Right lung (tissue), 5 donors: Measurements from ENCODE around the gene REV1. TPM values are rescaled to one million over a fixed set of nuclear protein-coding genes. Genes with fewer than 3 reads are reported as not detected.
"Not testable (repeated sequence)": the region's sequence is repeated elsewhere in the genome, so short reads cannot be mapped to it uniquely, and the experiment has no call there.

ENCODE experiments used
- DNase-seq, 2 donors: peaks; one replicate each; pipeline ENCODE4 v3.0.0-alpha.2; 2013
- polyA plus RNA-seq, 5 donors: library from polyadenylated mRNA; unstranded; fragments of 120-200 nt; gene quantifications; one replicate each; pipeline versions ENCODE4 v1.2.1 to v1.2.3, GENCODE V29; 2013; ENCODE audit warnings: inconsistent platforms in 1 of 5, low replicate concordance in 1 of 5; ENCODE audit not compliant: insufficient read length in 5 of 5, insufficient read depth in 1 of 5

Gene REV1
- polyA plus RNA-seq, 5 donors: 51.8 to 73.4 (median 67.1) TPM

- DNase-seq: peak in 1 of 2 donors; percentile 23
Observed at GRCh38 chr2:99488539-99489062, 1.2 kb downstream of the REV1 start.

DNA sequence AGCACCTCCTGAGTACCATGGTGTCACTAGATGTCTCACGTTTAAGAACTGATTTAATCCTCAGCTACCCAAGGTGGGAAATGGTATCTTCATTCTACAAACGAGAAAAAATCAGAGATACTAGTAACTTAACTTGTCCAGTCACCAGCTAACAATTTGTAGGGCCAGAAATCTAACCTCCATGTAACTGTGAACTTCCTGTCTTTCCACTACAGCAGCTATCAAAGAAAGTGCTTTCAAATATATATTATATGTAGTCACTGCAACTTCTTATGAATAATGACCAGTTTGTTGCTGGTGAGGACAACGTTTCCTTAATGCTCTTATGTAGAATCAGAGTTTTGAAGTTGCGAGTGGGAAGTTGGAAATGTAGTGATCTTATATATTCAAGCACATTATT is 1.9 kb downstream of the REV1 start:
- no peak for DNase-seq

DNA sequence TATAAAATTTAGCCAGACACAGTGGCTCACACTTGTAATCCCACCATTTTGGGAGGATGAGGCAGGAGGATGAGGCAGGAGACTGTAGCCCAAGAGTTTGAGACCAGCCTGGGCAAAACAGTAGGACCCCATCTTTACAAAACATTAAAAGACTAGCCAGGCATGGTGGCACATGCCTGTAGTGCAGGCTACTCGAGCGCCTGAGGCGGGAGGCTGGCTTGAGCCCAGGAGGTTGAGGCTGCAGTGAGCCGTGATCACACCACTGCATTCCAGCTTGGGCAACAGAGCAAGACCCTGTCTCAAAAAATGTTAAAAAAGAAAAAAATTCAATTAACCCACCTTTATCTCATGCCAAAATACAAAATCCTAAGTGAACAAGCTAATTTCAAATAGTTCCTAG is 4.0 kb downstream of the REV1 start:
- DNase-seq: no peak

DNA sequence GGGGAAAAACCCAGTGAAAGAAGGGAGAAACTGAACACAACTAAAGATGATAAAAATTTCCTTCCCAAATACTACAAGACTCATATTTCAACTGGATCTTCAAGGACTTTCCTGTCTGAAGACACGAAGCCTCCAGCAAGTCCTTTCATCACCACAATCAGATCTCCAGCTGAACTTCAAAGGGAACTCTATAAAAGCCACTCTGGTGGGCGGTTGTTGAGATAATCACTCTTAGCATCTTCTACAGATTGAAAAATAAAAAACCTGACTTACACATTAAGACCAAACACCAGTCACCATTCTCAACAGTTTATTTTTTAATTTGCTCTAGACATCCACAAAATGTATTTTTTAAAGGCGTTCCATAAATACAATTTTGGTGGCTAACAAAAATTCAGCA is 4.4 kb downstream of the REV1 start:
- no peak for DNase-seq

- no peak for DNase-seq
Observed at GRCh38 chr2:99484205-99484604, 5.6 kb downstream of the REV1 start.

DNA sequence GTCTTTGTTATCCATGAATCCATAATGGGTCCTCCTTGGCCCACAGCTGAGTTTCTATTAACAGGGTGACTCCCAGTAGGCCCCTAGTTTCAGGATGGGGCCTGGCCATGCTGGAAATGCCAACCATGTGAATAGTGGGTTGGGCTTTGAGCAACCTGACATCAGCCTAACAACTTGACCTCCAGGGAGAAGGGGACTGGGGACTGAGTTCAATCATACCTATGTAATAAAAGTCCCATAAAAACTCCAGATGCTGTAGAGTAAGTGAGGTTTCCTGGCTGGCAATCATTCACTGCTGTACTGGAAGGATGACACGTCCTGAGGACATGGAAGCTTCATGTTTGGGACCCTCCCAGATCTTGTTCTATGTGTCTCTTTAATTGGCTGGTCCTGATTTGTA is 7.9 kb downstream of the REV1 start:
- DNase-seq: no peak

DNA sequence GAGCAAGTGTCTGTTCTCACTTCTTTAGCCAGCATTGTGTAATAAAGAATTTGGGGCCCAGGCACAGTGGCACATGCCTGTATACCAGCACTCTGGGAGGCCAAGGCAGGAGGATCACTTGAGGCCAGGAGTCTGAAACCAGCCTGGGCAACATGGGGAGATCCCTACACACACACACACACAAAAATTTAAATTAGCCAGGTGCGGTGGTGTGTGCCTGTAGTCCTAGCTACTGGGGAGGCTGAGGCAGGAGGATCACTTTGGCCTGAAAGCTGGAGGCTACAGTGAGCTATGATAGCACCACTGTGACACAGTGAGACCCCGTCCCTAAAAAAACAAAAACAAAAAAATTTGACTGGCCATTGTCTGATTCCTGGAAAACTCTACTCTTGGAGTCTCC is 8.3 kb downstream of the REV1 start:
- no peak for DNase-seq

DNA sequence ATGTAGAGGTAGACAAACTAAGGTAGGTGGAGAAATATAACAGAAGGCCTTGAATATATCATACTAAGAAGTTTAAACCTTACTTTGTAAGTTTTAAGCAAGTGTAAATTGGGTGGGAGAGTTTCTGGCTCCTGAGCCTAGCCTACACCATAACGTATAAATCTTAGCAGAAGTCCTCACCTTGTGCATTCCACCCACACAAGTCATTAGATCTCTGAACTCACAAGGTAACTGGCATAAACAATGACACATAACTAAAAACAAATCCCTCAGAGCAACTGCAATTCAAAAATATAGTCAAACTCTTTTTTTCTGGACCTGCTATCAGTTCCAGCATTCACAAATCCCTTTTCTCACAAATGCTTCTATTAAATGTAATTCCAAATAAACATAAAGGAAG is 9.4 kb downstream of the REV1 start:
- no peak for DNase-seq

GRCh38 chr2:99478632-99479031 is 11.2 kb downstream of the REV1 start:
- no peak for DNase-seq

GRCh38 chr2:99477054-99477453 is 12.8 kb downstream of the REV1 start:
- no peak for DNase-seq

GRCh38 chr2:99476629-99477028 is 13.2 kb downstream of the REV1 start:
- DNase-seq: no peak

- not testable (repeated sequence) for DNase-seq
Observed at GRCh38 chr2:99475095-99475494, 14.7 kb downstream of the REV1 start.

DNA sequence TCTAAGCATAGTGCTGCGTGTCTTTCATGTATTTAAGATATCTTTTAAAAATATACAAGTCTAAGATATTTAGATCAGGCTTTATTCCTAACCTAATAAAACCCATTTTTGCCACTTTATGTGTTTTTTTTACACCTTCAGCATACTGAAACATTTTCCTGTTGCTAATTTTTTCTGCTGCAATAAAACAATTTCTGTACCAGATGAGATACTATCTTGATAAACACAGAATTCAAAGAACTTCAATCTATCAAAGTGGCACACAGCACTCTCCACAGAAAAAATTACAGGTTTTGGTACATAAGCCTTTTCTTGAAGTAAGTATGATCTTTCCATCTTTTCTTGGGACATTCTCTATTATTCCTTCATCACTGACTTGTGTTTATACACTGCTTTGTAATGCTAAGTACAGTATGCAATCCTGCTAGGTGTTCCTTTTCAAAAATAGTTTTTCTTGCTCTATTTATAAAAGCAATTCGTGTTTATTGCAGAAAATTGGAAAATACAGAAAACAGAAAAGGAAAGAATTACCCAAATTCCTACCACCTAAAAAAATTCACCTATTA is 16.2 kb downstream of the REV1 start:
- DNase-seq: no peak

- no peak for DNase-seq
Observed at GRCh38 chr2:99472600-99472960, 17.2 kb downstream of the REV1 start.

GRCh38 chr2:99471654-99472599 is 17.9 kb downstream of the REV1 start:
- DNase-seq: no peak

DNA sequence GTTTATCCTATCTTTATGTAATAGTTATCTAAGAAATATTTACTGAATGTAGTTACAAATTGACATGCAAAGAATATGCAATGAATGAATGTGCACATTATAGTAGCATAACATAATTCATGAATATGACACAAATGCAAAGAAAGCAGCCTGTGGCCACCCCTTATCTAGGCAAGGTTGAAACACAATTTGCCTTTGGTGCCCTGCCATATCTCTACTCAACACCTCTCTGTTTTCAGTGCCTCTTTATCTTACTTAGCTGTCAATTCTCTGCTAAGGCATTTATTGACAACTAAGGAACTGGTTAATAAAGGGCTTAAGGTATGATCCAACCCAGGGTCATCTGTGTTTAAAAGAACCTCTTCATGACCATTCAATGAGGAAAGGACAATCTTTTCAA is 18.9 kb downstream of the REV1 start:
- DNase-seq: no peak

DNA sequence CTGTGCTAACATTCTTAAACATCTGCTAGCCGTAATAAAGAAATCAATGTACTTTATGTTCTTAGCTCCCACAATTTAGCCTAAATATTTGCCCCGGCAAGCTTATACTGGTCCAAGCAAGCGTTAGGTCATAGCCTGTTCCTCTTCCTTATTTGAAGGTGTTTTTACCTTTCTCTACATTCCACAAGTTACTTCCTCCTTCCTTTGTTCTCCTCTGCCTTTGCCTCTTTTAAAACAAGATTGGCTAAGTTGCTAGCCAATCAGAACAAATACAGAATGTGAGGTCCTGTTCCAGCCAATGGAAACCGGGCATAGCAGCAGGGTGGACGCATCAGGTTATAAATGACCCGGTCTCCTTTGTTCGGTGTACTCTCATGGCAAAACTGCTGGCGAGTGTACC is 19.4 kb downstream of the REV1 start:
- not testable (repeated sequence) for DNase-seq

GRCh38 chr2:99469394-99469793 is 20.4 kb downstream of the REV1 start:
- no peak for DNase-seq

- DNase-seq: no peak
Observed at GRCh38 chr2:99468155-99468554, 21.7 kb downstream of the REV1 start.

- no peak for DNase-seq
Observed at GRCh38 chr2:99467390-99467789, 22.4 kb downstream of the REV1 start.

DNA sequence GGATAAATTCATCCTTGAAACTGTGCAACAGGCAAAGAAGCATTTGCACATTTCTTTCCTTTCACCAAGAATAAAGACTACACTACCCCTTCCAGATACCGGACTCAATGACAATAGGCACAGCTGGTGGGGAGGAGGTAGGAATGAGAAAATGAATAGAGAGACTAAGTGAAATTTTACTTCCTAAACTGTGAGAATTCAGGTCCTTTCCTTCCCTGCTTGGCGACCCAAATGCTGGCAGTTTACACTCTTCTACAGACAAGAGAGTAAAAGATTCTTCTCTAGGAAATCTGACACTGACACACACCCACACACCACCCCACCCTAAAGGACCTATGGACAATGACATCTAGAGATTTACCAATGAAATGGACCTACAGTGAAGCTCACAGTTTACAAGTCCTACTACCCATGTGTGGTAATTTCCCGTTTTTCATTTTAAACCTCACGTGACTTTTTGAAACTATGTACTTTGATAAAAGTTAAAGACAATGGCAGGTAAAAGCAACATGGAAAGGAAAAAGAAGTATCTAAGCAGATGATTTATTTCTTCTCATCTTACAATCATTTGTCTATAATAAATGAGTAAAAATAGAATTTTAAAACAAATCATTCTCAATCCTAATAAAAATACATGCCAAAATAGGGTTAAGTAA is 27.9 kb downstream of the REV1 start:
- no peak for DNase-seq

- no peak for DNase-seq
Observed at GRCh38 chr2:99458529-99458928, 31.3 kb downstream of the REV1 start.

- DNase-seq: no peak
Observed at GRCh38 chr2:99451686-99452085, 38.1 kb downstream of the REV1 start.
